A549 treated with CORT108297 at 1 μM for 4 hours (cell line): ENCODE measurements around the gene SRM. TPM values are rescaled to one million over a fixed set of nuclear protein-coding genes. Genes with fewer than 3 reads are reported as not detected.

Experiments used
- total RNA-seq: library from RNA; stranded (reverse); fragments of 200-300 nt; extraction: Qiagen RNA extraction; gene quantifications from 5 replicates; pipeline ENCODE4 v1.2.3, GENCODE V29; 2022

The SRM gene
- total RNA-seq: 143 to 241 TPM (median 214 TPM) in 5 replicates

DNA sequence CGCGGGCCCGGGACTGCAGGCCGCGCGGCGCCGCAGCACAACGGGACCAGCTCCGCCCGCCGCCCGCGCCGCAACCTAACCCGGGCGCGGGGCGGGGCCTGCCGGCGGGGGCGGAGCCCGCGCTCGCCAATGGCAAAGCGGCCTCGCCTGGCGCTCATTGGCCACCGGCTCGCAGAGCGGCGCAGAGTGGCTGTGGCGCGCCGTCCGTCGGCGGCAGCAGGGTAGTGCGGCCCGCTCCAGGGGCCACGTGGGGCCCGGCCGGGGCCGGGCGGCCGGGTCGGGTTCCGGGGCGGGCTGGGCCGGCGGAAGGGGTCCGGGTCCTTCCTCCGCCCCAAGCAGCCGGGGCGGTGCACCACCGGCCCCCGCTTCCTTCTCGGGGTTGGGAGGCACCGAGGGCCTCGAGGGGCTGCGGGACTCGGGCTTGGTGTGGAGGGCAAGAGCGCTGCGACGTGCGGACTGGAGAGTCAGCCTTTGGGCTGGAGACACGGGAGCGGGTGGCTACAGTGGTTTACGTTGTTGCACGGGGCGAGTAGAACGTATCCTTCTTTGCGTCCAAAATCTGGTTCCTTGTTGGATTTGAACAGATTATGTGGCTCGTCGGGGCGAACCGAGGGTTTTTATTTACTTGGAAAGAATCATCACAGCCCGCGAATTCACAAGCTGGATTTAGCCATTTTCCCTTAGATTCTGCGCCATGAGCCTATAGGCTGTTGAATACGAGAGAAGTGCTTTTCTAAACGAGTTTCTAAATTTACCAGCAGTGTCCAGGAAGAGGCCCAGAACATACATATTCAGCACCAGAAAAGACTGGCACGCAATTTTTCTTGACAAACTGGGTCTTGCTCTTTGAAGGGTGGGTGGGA lies at the start of gene SRM:
Gene SRM, minus strand, starts transcription at position 51 of the 863 bp plus-strand sequence. CDS start 75 bp downstream, outside the sequence.

DNA sequence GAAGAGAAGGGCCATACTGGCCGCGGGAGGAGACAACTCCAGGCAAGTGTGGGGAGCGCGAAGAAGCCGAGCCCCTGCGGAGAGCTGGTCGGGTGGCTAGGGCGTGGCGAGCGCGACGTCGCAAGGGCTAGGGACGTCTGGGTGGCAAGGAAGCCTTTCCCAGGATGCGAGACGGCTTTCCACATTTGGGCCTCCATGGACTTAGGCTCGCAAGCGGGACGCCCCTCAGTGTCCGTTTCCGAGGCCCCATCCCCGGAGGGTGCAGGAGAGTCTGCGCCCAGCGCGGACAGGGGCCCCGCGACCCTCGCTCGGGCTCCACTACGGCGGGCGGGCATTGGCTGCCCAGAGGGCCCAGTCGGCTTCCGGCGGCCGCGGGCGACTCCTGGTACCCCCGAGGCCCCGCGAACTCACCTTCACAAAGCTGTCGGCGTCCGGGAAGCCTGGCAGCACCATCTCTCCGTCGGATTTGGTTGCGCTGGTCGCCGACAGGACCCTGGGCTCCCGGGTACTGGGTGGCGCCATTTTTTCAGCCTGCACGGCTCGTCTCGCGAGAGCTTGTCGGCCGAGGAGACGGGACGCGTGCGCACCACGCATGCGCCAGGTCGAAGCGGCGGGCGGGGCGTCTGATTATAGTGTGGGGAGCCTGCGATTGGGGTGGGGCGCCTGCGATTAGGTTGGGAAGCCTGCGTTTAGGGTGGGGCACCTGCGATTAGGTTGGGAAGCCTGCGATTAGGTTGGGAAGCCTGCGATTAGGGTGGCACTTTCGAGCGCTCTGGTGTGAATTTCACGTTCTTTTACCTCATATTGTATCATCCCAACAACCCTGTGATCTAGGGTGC lies 39.7 kb upstream of the SRM start, which contains the start of gene EXOSC10:
Gene EXOSC10, minus strand, starts transcription at position 560 of the 839 bp plus-strand sequence. Its CDS starts 38 bp downstream, at position 522.

GRCh38 chr1:11046625-11047365 lies 13.0 kb downstream of the SRM start, which contains the start of gene MASP2:
Gene MASP2, minus strand, starts transcription at chr1:11047239. Its CDS starts 32 bp downstream, at chr1:11047207.

DNA sequence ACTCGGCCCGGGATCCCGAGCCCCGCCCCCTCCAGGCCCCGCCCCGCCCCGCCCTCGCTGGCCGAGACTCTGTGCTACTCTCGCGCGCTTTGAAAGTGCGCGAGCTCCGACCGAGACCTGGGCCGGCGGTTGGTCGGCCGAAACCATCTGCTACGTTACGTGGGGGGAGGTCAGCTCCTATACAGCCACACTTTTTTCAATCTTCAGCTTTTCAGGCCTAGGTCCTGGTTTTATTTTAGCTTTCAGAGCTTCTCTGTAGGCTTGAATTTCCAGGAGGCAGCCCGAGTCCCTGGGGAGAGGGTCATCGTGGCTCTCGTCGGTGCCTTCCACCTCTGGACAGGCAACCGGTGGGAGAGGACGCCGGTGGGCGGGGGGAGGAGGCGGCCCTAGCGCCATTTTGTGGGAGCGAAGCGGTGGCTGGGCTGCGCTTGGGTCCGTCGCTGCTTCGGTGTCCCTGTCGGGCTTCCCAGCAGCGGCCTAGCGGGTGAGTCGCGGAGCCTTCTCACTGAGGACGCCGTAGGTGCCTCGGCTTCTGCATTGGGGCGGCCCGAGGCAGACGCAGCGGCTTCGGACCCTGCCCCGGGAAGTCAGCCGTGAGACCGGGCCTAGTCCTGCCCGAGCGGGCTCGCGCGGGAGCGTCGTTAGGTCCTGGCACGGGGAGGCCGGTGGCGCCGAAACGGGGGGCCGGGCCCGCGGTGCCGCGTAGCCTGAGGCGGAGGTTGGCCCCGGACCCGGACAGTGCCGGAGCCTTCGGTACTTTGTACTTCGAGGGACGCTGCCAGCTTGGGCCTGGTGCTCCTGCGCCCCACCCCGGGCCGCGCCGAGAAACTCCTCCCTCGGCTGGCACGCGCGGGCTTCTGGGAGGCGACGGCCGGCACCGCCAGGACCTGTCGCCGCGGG lies 47.3 kb downstream of the SRM start, which contains the start of gene TARDBP:
Gene TARDBP, plus strand, starts transcription at position 395 of the 900 bp plus-strand sequence. CDS start 1,074 bp downstream, outside the sequence.

Other genes starting within 250 kb of the SRM start
- 173 to 244 TPM (median 199 TPM) in 5 replicates for gene TARDBP, start 47.4 kb downstream of the SRM start, total RNA-seq
- gene MASP2, start 12.8 kb downstream of the SRM start, total RNA-seq: 0.09 to 0.53 TPM (median 0.16 TPM) in 4 of 5 replicates, not detected in the other
- 35.1 to 39.5 TPM (median 38.9 TPM) in 5 replicates for gene EXOSC10, start 39.9 kb upstream of the SRM start, total RNA-seq
- gene ANGPTL7, start 129.3 kb upstream of the SRM start, total RNA-seq: not detected in 5 replicates
- gene MTOR, start 202.5 kb upstream of the SRM start, total RNA-seq: 11.6 to 14.6 TPM (median 14.1 TPM) in 5 replicates
- gene UBIAD1, start 213.2 kb upstream of the SRM start, total RNA-seq: 15.7 to 18.3 TPM (median 16.3 TPM) in 5 replicates